GM06990 (cell line): ENCODE results near the gene PPRC1.

Experiments
- DNase-seq: peaks from one replicate; pipeline ENCODE4 v3.0.0-alpha.2; 2011; ENCODE audit not compliant: insufficient read length; ENCODE audit errors: extremely low read depth
- H3K27me3 ChIP-seq: replicated peaks from 2 replicates; pipeline ENCODE4 v1.6.0; 2011; ENCODE audit warnings: low read length; ENCODE audit not compliant: control insufficient read depth, insufficient read depth
- H3K36me3 ChIP-seq: 2 replicates; pipeline ENCODE4 v1.5.1; 2011; ENCODE audit warnings: low read length; ENCODE audit not compliant: control insufficient read depth, insufficient read depth
- H3K4me3 ChIP-seq: replicated peaks from 2 replicates; pipeline ENCODE4 v1.5.1; 2011; ENCODE audit warnings: low read depth, mild to moderate bottlenecking, control low read depth, low read length
- CTCF ChIP-seq: IDR thresholded peaks from 2 replicates; pipeline ENCODE4 v1.5.1; 2011; ENCODE audit warnings: low read length, control low read depth, mild to moderate bottlenecking, inconsistent platforms; ENCODE audit not compliant: insufficient read depth, poor library complexity, severe bottlenecking

PPRC1 gene

GRCh38 chr10:102139281-102140110 lies 6.7 kb downstream of the PPRC1 start:
- no peaks in the 10 kb centered on the region for H3K27me3 ChIP-seq
- peaks cover 48% of the 10 kb centered on the region for H3K36me3 ChIP-seq
- no peak overlapping the region for H3K4me3 ChIP-seq
- no peak for DNase-seq
- no peak for TF ChIP-seq CTCF

- Histone ChIP-seq H3K27me3 (no peaks in the 10 kb centered on the region), H3K4me3 (no peak overlapping the region), H3K36me3 (peaks cover 49% of the 10 kb centered on the region)
- DNase-seq: no peak
- no peak for TF ChIP-seq CTCF
These were observed 7.4 kb downstream of the PPRC1 start for GRCh38 chr10:102140218-102140617.

- Histone ChIP-seq H3K27me3 (no peaks in the 10 kb centered on the region), H3K4me3 (no peak overlapping the region), H3K36me3 (peaks cover 52% of the 10 kb centered on the region)
- DNase-seq: no peak
- no peak for TF ChIP-seq CTCF
These were observed 8.2 kb downstream of the PPRC1 start for GRCh38 chr10:102140913-102141540.

GRCh38 chr10:102141583-102142107 lies 8.8 kb downstream of the PPRC1 start:
- H3K27me3 ChIP-seq: no peaks in the 10 kb centered on the region
- no peak overlapping the region for H3K4me3 ChIP-seq
- no peak for DNase-seq
- no peak for TF ChIP-seq CTCF
- H3K36me3 ChIP-seq: peaks cover 56% of the 10 kb centered on the region

GRCh38 chr10:102146971-102147428 lies 14.2 kb downstream of the PPRC1 start:
- Histone ChIP-seq H3K27me3 (no peaks in the 10 kb centered on the region), H3K36me3 (peaks cover 35% of the 10 kb centered on the region), H3K4me3 (no peak overlapping the region)
- DNase-seq: no peak
- TF ChIP-seq CTCF: no peak
